B cell (primary cell): ENCODE data around the gene PBX1.
"Not testable (repeated sequence)": the region's sequence is repeated elsewhere in the genome, so short reads cannot be mapped to it uniquely, and the experiment has no call there.

Source experiments
- EZH2 ChIP-seq: IDR thresholded peaks from 2 replicates; pipeline ENCODE4 v1.6.1; 2012; ENCODE audit warnings: borderline replicate concordance, low read depth, mild to moderate bottlenecking, moderate library complexity, low read length; ENCODE audit not compliant: insufficient read depth, poor library complexity, severe bottlenecking
- TF ChIP-seq, protein P1 (sequence below): fragments of 200-600 bp; IDR thresholded peaks from one replicate; pipeline ENCODE4 v1.8.0; 2022; ENCODE audit warnings: antibody characterized with exemption, mild to moderate bottlenecking

DNA sequence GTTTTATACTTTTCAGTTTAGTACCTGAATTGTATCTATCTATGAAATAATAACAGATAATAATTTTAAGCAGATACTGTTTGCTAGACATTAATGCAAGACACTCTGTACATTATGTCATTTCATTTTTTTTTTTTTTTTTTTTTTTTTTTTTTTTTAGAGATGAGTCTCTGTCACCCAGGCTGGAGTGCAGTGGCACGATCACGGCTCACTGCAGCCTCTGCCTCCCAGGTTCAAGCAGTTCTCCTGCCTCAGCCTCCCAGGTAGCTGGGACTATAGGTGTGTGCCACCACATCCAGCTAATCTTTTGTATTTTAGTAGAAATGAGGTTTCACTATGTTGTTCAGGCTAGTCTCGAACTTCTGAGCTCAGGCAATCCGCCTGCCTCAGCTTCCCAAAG, 44.8 kb downstream of the PBX1 start:
- TF ChIP-seq, protein P1, sequence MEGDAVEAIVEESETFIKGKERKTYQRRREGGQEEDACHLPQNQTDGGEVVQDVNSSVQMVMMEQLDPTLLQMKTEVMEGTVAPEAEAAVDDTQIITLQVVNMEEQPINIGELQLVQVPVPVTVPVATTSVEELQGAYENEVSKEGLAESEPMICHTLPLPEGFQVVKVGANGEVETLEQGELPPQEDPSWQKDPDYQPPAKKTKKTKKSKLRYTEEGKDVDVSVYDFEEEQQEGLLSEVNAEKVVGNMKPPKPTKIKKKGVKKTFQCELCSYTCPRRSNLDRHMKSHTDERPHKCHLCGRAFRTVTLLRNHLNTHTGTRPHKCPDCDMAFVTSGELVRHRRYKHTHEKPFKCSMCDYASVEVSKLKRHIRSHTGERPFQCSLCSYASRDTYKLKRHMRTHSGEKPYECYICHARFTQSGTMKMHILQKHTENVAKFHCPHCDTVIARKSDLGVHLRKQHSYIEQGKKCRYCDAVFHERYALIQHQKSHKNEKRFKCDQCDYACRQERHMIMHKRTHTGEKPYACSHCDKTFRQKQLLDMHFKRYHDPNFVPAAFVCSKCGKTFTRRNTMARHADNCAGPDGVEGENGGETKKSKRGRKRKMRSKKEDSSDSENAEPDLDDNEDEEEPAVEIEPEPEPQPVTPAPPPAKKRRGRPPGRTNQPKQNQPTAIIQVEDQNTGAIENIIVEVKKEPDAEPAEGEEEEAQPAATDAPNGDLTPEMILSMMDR: not testable (repeated sequence)
- TF ChIP-seq EZH2: not testable (repeated sequence)
